ENCODE results near the gene ZHX3.

ZHX3 gene

DNA sequence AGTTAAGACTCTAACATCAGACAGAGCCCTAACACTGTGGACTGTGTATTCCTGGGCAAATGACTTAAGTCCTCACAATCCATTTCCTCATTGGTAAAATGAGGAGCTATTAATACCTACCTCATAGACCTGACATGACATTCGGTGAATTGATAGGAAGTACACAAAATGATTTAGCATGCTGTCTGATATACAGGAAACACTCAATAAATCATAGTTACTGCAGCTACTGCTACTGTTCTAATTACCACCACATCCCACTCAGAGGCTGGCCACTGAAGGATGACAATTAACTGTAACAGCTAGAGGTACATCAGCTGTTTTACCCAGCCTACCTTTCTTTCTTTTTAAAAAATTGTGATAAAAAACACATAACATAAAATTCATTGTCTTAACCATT is 92.4 kb downstream of the ZHX3 start:
- Histone ChIP-seq H3K36me3 (ENCODE audit: insufficient read depth, low read length) (no peaks in the 10 kb centered on the region), H3K27me3 (ENCODE audit: insufficient read depth, low read length) (no peaks in the 10 kb centered on the region), H2AFZ (ENCODE audit: low read depth, low read length) (no peak overlapping the region), H3K9me3 (ENCODE audit: low read length) (no peaks in the 10 kb centered on the region), H3K4me3 (ENCODE audit: low read length) (no peak overlapping the region), H3K4me1 (ENCODE audit: insufficient read depth, low read length) (peaks cover 15% of the 10 kb centered on the region)

DNA sequence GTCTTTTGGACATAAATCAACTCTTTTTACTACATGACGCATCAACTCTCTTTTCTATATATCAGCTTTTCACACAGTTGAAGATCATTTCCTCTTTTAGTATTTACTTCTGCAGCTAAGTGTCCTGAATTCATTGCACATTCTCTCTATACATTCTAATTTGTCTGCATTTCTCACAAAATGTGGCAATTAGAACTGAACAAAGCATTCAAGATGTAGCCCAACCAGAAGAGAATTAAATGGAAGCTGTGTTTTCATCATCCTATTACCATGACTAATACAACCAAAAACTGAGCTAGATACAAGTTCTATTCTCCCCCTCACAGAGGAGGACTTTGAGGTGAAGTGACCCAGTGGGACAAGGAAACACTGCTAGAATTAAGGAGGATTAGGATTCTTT is 93.2 kb downstream of the ZHX3 start:
- H3K4me1 ChIP-seq (ENCODE audit: insufficient read depth, low read length), result peaks cover 15% of the 10 kb centered on the region
- no peak overlapping the region for H3K4me3 ChIP-seq (ENCODE audit: low read length)
- H2AFZ ChIP-seq (ENCODE audit: low read depth, low read length), result no peak overlapping the region
- no peaks in the 10 kb centered on the region for H3K9me3 ChIP-seq (ENCODE audit: low read length)
- no peaks in the 10 kb centered on the region for H3K27me3 ChIP-seq (ENCODE audit: insufficient read depth, low read length)
- H3K36me3 ChIP-seq (ENCODE audit: insufficient read depth, low read length), result no peaks in the 10 kb centered on the region

- H3K4me1 ChIP-seq (ENCODE audit: insufficient read depth, low read length), result peaks cover 15% of the 10 kb centered on the region
- H3K27me3 ChIP-seq (ENCODE audit: insufficient read depth, low read length), result no peaks in the 10 kb centered on the region
- H2AFZ ChIP-seq (ENCODE audit: low read depth, low read length), result no peak overlapping the region
- no peaks in the 10 kb centered on the region for H3K9me3 ChIP-seq (ENCODE audit: low read length)
- H3K36me3 ChIP-seq (ENCODE audit: insufficient read depth, low read length), result no peaks in the 10 kb centered on the region
- no peak overlapping the region for H3K4me3 ChIP-seq (ENCODE audit: low read length)
These were observed 94.4 kb downstream of the ZHX3 start for GRCh38 chr20:41223112-41223511.

- Histone ChIP-seq H3K27me3 (ENCODE audit: insufficient read depth, low read length) (no peaks in the 10 kb centered on the region), H3K9me3 (ENCODE audit: low read length) (no peaks in the 10 kb centered on the region), H2AFZ (ENCODE audit: low read depth, low read length) (peak overlapping the region; percentile 24), H3K4me3 (ENCODE audit: low read length) (no peak overlapping the region), H3K36me3 (ENCODE audit: insufficient read depth, low read length) (no peaks in the 10 kb centered on the region), H3K4me1 (ENCODE audit: insufficient read depth, low read length) (peaks cover 15% of the 10 kb centered on the region)
These were observed 94.8 kb downstream of the ZHX3 start for GRCh38 chr20:41222703-41223102.

- H3K27me3 ChIP-seq (ENCODE audit: insufficient read depth, low read length), result no peaks in the 10 kb centered on the region
- H3K36me3 ChIP-seq (ENCODE audit: insufficient read depth, low read length), result no peaks in the 10 kb centered on the region
- no peaks in the 10 kb centered on the region for H3K9me3 ChIP-seq (ENCODE audit: low read length)
- H2AFZ ChIP-seq (ENCODE audit: low read depth, low read length), result peak overlapping the region; percentile 24
- peaks cover 15% of the 10 kb centered on the region for H3K4me1 ChIP-seq (ENCODE audit: insufficient read depth, low read length)
- H3K4me3 ChIP-seq (ENCODE audit: low read length), result no peak overlapping the region
These were observed 95.2 kb downstream of the ZHX3 start for GRCh38 chr20:41222296-41222695.

DNA sequence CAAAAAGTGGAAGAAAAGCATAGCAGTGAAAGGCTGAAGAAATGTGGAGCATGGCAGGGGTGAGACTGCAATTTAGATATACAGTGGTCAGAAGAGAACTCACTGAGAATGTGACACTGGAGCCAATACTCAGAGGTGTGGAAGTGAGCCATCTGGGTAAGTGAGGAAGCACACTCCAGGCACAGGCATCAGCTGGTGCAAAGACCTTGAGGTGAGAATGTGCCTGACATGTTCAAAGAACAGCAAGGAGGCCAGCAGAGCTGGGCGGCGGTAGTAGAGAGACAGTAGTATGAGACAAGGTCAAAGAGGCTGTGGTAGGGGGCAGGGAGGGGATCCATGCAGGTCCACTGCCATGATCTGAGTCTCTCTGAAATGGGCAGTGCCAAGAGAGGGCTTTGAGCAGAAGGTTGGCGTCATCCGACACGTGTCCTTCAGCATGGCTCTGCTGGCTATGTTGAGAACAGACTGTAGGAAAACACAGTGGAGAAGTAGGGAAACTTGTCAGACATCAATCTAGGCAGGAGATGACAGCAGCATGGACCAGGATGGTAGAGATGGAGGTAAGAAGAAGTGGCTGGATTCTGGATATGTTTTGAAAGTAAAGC is 95.8 kb downstream of the ZHX3 start:
- no peak overlapping the region for H3K4me3 ChIP-seq (ENCODE audit: low read length)
- no peaks in the 10 kb centered on the region for H3K27me3 ChIP-seq (ENCODE audit: insufficient read depth, low read length)

DNA sequence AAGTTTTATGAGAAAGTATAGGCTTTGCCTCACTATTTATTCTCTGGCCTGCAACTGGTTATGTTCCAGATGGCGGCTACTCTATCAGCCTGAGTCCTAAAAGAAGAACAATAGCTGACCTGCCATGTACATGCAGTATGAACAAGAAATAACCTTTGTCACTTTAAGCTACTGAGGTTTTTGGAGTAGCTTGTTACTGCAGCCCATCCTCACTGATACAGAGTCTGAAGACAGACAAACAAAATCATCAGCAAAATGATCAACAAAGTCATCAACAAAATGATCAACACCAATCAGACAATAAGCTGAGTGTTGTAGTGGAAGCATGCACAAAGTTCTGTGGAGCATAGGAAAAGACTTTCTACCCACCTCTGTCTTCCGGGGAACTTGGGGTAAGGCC is 97.7 kb downstream of the ZHX3 start:
- Histone ChIP-seq H3K27me3 (ENCODE audit: insufficient read depth, low read length) (no peaks in the 10 kb centered on the region), H3K4me1 (ENCODE audit: insufficient read depth, low read length) (peaks cover 15% of the 10 kb centered on the region), H3K9me3 (ENCODE audit: low read length) (no peaks in the 10 kb centered on the region), H2AFZ (ENCODE audit: low read depth, low read length) (no peak overlapping the region), H3K4me3 (ENCODE audit: low read length) (no peak overlapping the region), H3K36me3 (ENCODE audit: insufficient read depth, low read length) (no peaks in the 10 kb centered on the region)

More for the DNA sequence above, 95.8 kb downstream of the ZHX3 start:
- no peaks in the 10 kb centered on the region for H3K36me3 ChIP-seq (ENCODE audit: insufficient read depth, low read length)
- peaks cover 15% of the 10 kb centered on the region for H3K4me1 ChIP-seq (ENCODE audit: insufficient read depth, low read length)
- H2AFZ ChIP-seq (ENCODE audit: low read depth, low read length), result peak overlapping the region; percentile 24
- H3K9me3 ChIP-seq (ENCODE audit: low read length), result no peaks in the 10 kb centered on the region

- Histone ChIP-seq H3K4me3 (ENCODE audit: low read length) (no peak overlapping the region), H2AFZ (ENCODE audit: low read depth, low read length) (no peak overlapping the region), H3K9me3 (ENCODE audit: low read length) (no peaks in the 10 kb centered on the region), H3K27me3 (ENCODE audit: insufficient read depth, low read length) (no peaks in the 10 kb centered on the region), H3K4me1 (ENCODE audit: insufficient read depth, low read length) (peaks cover 15% of the 10 kb centered on the region), H3K36me3 (ENCODE audit: insufficient read depth, low read length) (no peaks in the 10 kb centered on the region)
These were observed 99.1 kb downstream of the ZHX3 start for GRCh38 chr20:41218466-41218865.

DNA sequence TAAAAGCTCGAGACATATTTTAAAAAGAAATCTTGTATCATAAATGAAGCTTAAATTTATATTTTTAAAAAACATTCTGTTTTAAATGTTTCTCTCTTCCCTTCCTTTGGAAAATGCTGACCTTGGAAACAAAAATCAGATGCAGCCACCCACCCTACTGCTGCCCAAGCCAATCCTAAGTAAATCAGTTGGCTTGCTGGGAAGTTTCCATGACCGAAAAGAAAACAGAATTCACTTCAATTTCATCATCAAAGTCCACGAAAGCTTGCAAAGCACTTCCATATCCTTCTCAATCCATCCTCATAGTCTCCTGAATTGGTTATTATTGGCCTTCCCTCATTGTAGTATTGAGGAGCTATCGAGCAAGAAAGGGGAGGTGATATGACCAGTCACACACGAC is 100.1 kb downstream of the ZHX3 start:
- Histone ChIP-seq H3K9me3 (ENCODE audit: low read length) (no peaks in the 10 kb centered on the region), H3K36me3 (ENCODE audit: insufficient read depth, low read length) (no peaks in the 10 kb centered on the region), H3K27me3 (ENCODE audit: insufficient read depth, low read length) (no peaks in the 10 kb centered on the region), H3K4me1 (ENCODE audit: insufficient read depth, low read length) (peaks cover 7% of the 10 kb centered on the region), H3K4me3 (ENCODE audit: low read length) (no peak overlapping the region), H2AFZ (ENCODE audit: low read depth, low read length) (no peak overlapping the region)

DNA sequence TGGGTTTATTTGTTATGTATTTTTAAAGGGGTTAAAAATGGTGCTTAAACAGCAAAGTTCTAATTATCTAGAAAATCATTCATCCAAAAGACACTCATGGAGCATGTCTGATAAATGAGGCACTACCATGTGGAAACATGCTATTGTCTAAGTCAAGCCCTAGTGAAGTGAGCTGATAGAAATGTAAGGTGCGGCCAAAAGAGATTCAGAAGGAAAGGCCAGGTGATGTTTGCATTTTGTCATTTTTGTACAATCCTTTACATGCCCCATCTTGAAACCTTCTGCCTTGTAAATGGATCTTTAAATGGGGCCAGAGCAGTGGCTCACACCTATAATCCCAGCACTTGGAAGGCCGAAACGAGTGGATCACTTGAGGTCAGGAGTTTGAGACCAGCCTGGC is 102.9 kb downstream of the ZHX3 start:
- Histone ChIP-seq H2AFZ (ENCODE audit: low read depth, low read length) (no peak overlapping the region), H3K36me3 (ENCODE audit: insufficient read depth, low read length) (no peaks in the 10 kb centered on the region), H3K4me1 (ENCODE audit: insufficient read depth, low read length) (no peaks in the 10 kb centered on the region), H3K27me3 (ENCODE audit: insufficient read depth, low read length) (no peaks in the 10 kb centered on the region), H3K9me3 (ENCODE audit: low read length) (no peaks in the 10 kb centered on the region), H3K4me3 (ENCODE audit: low read length) (no peak overlapping the region)

DNA sequence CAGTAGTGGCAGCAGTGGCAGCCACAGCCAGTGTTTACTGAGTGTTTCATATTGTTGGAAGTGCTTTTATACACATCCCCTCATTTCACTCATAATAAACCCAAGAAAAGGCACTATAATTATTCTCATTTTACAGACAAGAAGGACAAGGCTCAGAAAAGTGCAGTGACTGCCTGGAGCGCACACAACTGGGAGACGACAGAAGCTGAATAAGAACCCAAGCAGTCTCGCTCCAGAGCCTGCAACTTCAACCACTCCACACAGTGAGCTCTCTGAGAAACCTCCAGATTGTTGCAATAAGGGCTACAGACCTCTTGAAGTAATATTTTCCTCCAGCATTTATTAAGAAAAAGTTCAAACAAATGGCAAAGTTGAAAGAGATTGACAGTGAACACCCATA is 103.3 kb downstream of the ZHX3 start:
- H3K4me3 ChIP-seq (ENCODE audit: low read length), result no peak overlapping the region
- no peaks in the 10 kb centered on the region for H3K36me3 ChIP-seq (ENCODE audit: insufficient read depth, low read length)
- no peaks in the 10 kb centered on the region for H3K9me3 ChIP-seq (ENCODE audit: low read length)
- no peaks in the 10 kb centered on the region for H3K27me3 ChIP-seq (ENCODE audit: insufficient read depth, low read length)
- no peak overlapping the region for H2AFZ ChIP-seq (ENCODE audit: low read depth, low read length)
- no peaks in the 10 kb centered on the region for H3K4me1 ChIP-seq (ENCODE audit: insufficient read depth, low read length)

DNA sequence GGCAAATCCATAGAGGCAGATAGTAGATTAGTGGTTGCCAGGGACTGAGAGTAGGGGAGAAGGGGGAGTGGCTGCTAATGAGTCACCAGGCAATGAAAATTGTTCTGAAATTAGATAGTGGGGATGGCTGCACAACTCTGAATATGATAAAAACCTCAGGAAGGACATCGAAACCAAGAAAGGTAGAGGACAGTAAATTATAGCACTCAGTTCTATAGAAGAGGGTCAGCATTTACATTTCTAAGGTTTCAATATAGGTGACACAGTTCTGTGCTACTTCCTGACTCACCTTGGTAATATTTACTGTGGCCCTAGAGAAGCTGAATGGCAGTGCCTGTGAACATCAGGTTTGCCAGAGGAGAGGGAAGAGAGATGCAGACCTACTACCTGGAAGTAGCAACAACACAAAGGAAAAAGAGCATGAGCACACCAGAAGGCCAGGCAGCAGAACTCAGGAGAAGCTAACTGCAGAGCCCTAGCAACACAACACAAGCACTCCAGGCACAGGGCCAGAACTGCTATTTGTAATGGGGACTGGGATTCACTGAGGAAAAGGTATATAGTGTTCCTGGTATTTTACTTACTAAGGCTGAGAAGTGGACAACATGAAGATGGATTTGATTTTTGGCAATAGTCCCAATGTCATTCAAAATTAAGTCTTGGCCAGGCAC is 104.2 kb downstream of the ZHX3 start:
- Histone ChIP-seq H3K4me1 (ENCODE audit: insufficient read depth, low read length) (no peaks in the 10 kb centered on the region), H2AFZ (ENCODE audit: low read depth, low read length) (no peak overlapping the region), H3K36me3 (ENCODE audit: insufficient read depth, low read length) (no peaks in the 10 kb centered on the region), H3K9me3 (ENCODE audit: low read length) (no peaks in the 10 kb centered on the region), H3K27me3 (ENCODE audit: insufficient read depth, low read length) (no peaks in the 10 kb centered on the region), H3K4me3 (ENCODE audit: low read length) (no peak overlapping the region)

GRCh38 chr20:41205313-41205712 is 112.2 kb downstream of the ZHX3 start:
- H2AFZ ChIP-seq (ENCODE audit: low read depth, low read length), result no peak overlapping the region
- H3K4me1 ChIP-seq (ENCODE audit: insufficient read depth, low read length), result no peaks in the 10 kb centered on the region

More at GRCh38 chr20:41205313-41205712, 112.2 kb downstream of the ZHX3 start:
- Histone ChIP-seq H3K36me3 (ENCODE audit: insufficient read depth, low read length) (peaks cover 3% of the 10 kb centered on the region), H3K27me3 (ENCODE audit: insufficient read depth, low read length) (no peaks in the 10 kb centered on the region), H3K4me3 (ENCODE audit: low read length) (no peak overlapping the region), H3K9me3 (ENCODE audit: low read length) (peaks cover 13% of the 10 kb centered on the region)

Measured in neuron (in vitro differentiated cells).